ENCODE data around the gene PEX19. TPM values are rescaled to one million over a fixed set of nuclear protein-coding genes. Genes with fewer than 3 reads are reported as not detected.

The PEX19 gene
- polyA plus RNA-seq, 1 donor (not counting 4 experiments of a cell fraction or from before 2014, with no cell fraction given): 48.7 TPM

GRCh38 chr1:160326418-160326817 lies 41.5 kb upstream of the PEX19 start:
- no peaks in the 10 kb centered on the region for H3K9me3 ChIP-seq (ENCODE audit: control insufficient read depth, low read depth, low read length)
- H3K36me3 ChIP-seq (ENCODE audit: control insufficient read depth in 2 of 2, extremely low read depth in 1 of 2, insufficient read depth in 2 of 2, low read length in 2 of 2): peaks cover 29 to 51% of the 10 kb centered on the region in 2 experiments
- no peaks in the 10 kb centered on the region for H3K27me3 ChIP-seq (ENCODE audit: control insufficient read depth, extremely low read depth, insufficient read depth, low read length)
- DNase-seq (ENCODE audit: low read depth, low spot score): no peak
- FAIRE-seq: no peak
- H3K4me3 ChIP-seq (ENCODE audit: control insufficient read depth in 2 of 3, extremely low read depth in 1 of 3, insufficient read depth in 2 of 3, low read depth in 1 of 3, low read length in 3 of 3): no peak overlapping the region
- H3K27ac ChIP-seq (ENCODE audit: control insufficient read depth, insufficient read depth, low read length): no peak overlapping the region
- peaks cover 4% of the 10 kb centered on the region for H4K20me1 ChIP-seq (ENCODE audit: control insufficient read depth, extremely low read depth, insufficient read depth, low read length)
- peaks cover 20% of the 10 kb centered on the region for H3K79me2 ChIP-seq (ENCODE audit: control insufficient read depth, insufficient read depth, low read length)
- no peak overlapping the region for H3K4me2 ChIP-seq (ENCODE audit: control insufficient read depth, extremely low read depth, insufficient read depth, low read depth, low read length)
- no peaks in the 10 kb centered on the region for H3K4me1 ChIP-seq (ENCODE audit: control insufficient read depth, extremely low read depth, insufficient read depth, low read length)
- no peaks in the 10 kb centered on the region for H3K9me1 ChIP-seq (ENCODE audit: control insufficient read depth, extremely low read depth, insufficient read depth, low read length)
- dilution Hi-C loops (cut with MboI; ENCODE audit: extremely low pct_ligation_motif_present, low sequenced_read_pairs): no loop called here
- no peak overlapping the region for H2AFZ ChIP-seq (ENCODE audit: control insufficient read depth, low read length)
- TF ChIP-seq EZH2 (IDR thresholded peaks at IDR 0.05; ENCODE audit: low read length) (no peak), CTCF (optimal IDR thresholded peaks at IDR 0.05 in 1 of 3, IDR thresholded peaks at IDR 0.05 in 1 of 3, conservative IDR thresholded peaks at IDR 0.05 in 1 of 3; ENCODE audit: extremely low read depth in 1 of 3, insufficient read depth in 2 of 3, low read length in 3 of 3) (no peak)
- H3K9ac ChIP-seq (ENCODE audit: control insufficient read depth, extremely low read depth, insufficient read depth, low read length): no peak overlapping the region

GRCh38 chr1:160325252-160325651 lies 40.3 kb upstream of the PEX19 start:
- FAIRE-seq: no peak
- Histone ChIP-seq H3K9ac (ENCODE audit: control insufficient read depth, extremely low read depth, insufficient read depth, low read length) (no peak overlapping the region), H3K27me3 (ENCODE audit: control insufficient read depth, extremely low read depth, insufficient read depth, low read length) (no peaks in the 10 kb centered on the region), H3K4me1 (ENCODE audit: control insufficient read depth, extremely low read depth, insufficient read depth, low read length) (no peaks in the 10 kb centered on the region), H3K79me2 (ENCODE audit: control insufficient read depth, insufficient read depth, low read length) (peaks cover 31% of the 10 kb centered on the region), H4K20me1 (ENCODE audit: control insufficient read depth, extremely low read depth, insufficient read depth, low read length) (peaks cover 4% of the 10 kb centered on the region), H3K36me3 (ENCODE audit: control insufficient read depth in 2 of 2, extremely low read depth in 1 of 2, insufficient read depth in 2 of 2, low read length in 2 of 2) (peaks cover 26 to 48% of the 10 kb centered on the region in 2 experiments), H3K4me3 (ENCODE audit: control insufficient read depth in 2 of 3, extremely low read depth in 1 of 3, insufficient read depth in 2 of 3, low read depth in 1 of 3, low read length in 3 of 3) (no peak overlapping the region), H3K4me2 (ENCODE audit: control insufficient read depth, extremely low read depth, insufficient read depth, low read depth, low read length) (no peak overlapping the region), H3K9me3 (ENCODE audit: control insufficient read depth, low read depth, low read length) (no peaks in the 10 kb centered on the region), H2AFZ (ENCODE audit: control insufficient read depth, low read length) (no peak overlapping the region), H3K27ac (ENCODE audit: control insufficient read depth, insufficient read depth, low read length) (no peak overlapping the region), H3K9me1 (ENCODE audit: control insufficient read depth, extremely low read depth, insufficient read depth, low read length) (no peaks in the 10 kb centered on the region)
- dilution Hi-C loops (cut with MboI; ENCODE audit: extremely low pct_ligation_motif_present, low sequenced_read_pairs): no loop called here
- no peak for DNase-seq (ENCODE audit: low read depth, low spot score)
- TF ChIP-seq CTCF (optimal IDR thresholded peaks at IDR 0.05 in 1 of 3, IDR thresholded peaks at IDR 0.05 in 1 of 3, conservative IDR thresholded peaks at IDR 0.05 in 1 of 3; ENCODE audit: extremely low read depth in 1 of 3, insufficient read depth in 2 of 3, low read length in 3 of 3) (no peak), EZH2 (IDR thresholded peaks at IDR 0.05; ENCODE audit: low read length) (no peak)

Data from keratinocyte (primary cell).